Endothelial cell of umbilical vein (primary cell): Measurements from ENCODE around the gene EARS2. TPM values are rescaled to one million over a fixed set of nuclear protein-coding genes. Genes with fewer than 3 reads are reported as not detected.

ENCODE experiments used
- BruUV-seq: library from RNA; stranded (reverse); fragments of 400-500 nt; replicated peaks from 2 replicates; lab custom pipeline; 2021; lab: Mats Ljungman, UMichigan
- CTCF ChIA-PET: fragments of 300-600, 350-600 bp; sonication (Branson Sonifier 250); formaldehyde crosslinking; loops from one replicate; lab custom pipeline; 2021; ENCODE audit warnings: antibody characterized with exemption, inconsistent platforms; lab: Charles Lee
- POLR2A ChIA-PET: fragments of 300-600, 350-600 bp; sonication (Branson Sonifier 250); formaldehyde crosslinking; loops from one replicate; lab custom pipeline; 2021; ENCODE audit warnings: antibody characterized with exemption, inconsistent platforms; lab: Charles Lee
- DNase-seq: peaks from one replicate; pipeline ENCODE4 v3.0.0-alpha.2; 2011; ENCODE audit warnings: low read depth, low spot score
- FAIRE-seq: peaks from 2 replicates; lab custom pipeline; 2011; peaks lifted over from hg19 to GRCh38; lab: Jason Lieb, UNC
- H2AFZ ChIP-seq: 2 replicates; pipeline ENCODE4 v1.6.0; 2012; ENCODE audit warnings: low read depth, low read length, control low read depth, inconsistent platforms
- H3K27ac ChIP-seq: 2 replicates; pipeline ENCODE4 v1.5.1; 2011; ENCODE audit warnings: low read depth, mild to moderate bottlenecking, control low read depth, low read length, moderate library complexity; ENCODE audit not compliant: insufficient read depth
- H3K27me3 ChIP-seq, 2 experiments: 2 replicates each; pipeline versions ENCODE4 v1.6.0 to v1.6.1; 2011; ENCODE audit warnings: low read length in 2 of 2, mixed read lengths in 1 of 2; ENCODE audit not compliant: control insufficient read depth in 2 of 2, insufficient read depth in 2 of 2
- H3K36me3 ChIP-seq, 2 experiments: 2 replicates in 1 of 2; 3 replicates in 1 of 2; pipeline ENCODE4 v1.5.1; 2011; ENCODE audit warnings: low read length in 2 of 2, mild to moderate bottlenecking in 1 of 2, moderate library complexity in 1 of 2; ENCODE audit not compliant: control insufficient read depth in 2 of 2, insufficient read depth in 2 of 2; ENCODE audit errors: extremely low read depth in 1 of 2
- H3K4me1 ChIP-seq: 3 replicates; pipeline ENCODE4 v1.5.1; 2011; ENCODE audit warnings: mild to moderate bottlenecking, low read length; ENCODE audit not compliant: control insufficient read depth, insufficient read depth; ENCODE audit errors: extremely low read depth
- H3K4me2 ChIP-seq: 2 replicates; pipeline ENCODE4 v1.6.1; 2011; ENCODE audit warnings: low read length, control low read depth, mixed read lengths; ENCODE audit not compliant: insufficient read depth
- H3K4me3 ChIP-seq, 3 experiments: fragments of 200-600 bp in 1 of 3; sonication (generic), shearing (Covaris generic) in 1 of 3; replicated peaks in 1 of 3; 2 replicates each; pipeline ENCODE4 v1.5.1; 2011 to 2016; ENCODE audit warnings: control low read depth in 3 of 3, low read length in 3 of 3, mild to moderate bottlenecking in 2 of 3, inconsistent platforms in 1 of 3, low read depth in 1 of 3, moderate library complexity in 1 of 3; ENCODE audit not compliant: insufficient read depth in 1 of 3
- H3K79me2 ChIP-seq: 2 replicates; pipeline ENCODE4 v1.6.0; 2012; ENCODE audit warnings: low read length, inconsistent platforms; ENCODE audit not compliant: control insufficient read depth, insufficient read depth
- H3K9ac ChIP-seq: replicated peaks from 2 replicates; pipeline ENCODE3; 2011; ENCODE audit warnings: low read length, control low read depth; ENCODE audit not compliant: insufficient read depth; ENCODE audit errors: extremely low read depth
- H3K9me1 ChIP-seq: replicated peaks from 3 replicates; pipeline ENCODE4 v1.6.0; 2011; ENCODE audit warnings: mild to moderate bottlenecking, low read length; ENCODE audit not compliant: control insufficient read depth, insufficient read depth; ENCODE audit errors: extremely low read depth
- H3K9me3 ChIP-seq: replicated peaks from 2 replicates; pipeline ENCODE4 v1.5.1; 2012; ENCODE audit warnings: low read length, inconsistent platforms; ENCODE audit not compliant: control insufficient read depth, insufficient read depth
- H4K20me1 ChIP-seq: replicated peaks from 2 replicates; pipeline ENCODE3; 2011; ENCODE audit warnings: mild to moderate bottlenecking, low read length; ENCODE audit not compliant: control insufficient read depth, insufficient read depth; ENCODE audit errors: extremely low read depth
- CTCF ChIP-seq, 2 donors: IDR thresholded peaks; 1 replicate in 1 of 2; 2 replicates in 1 of 2; pipeline ENCODE4 v1.5.1; 2011; ENCODE audit warnings: low read length in 2 of 2, mild to moderate bottlenecking in 2 of 2, moderate library complexity in 2 of 2, control low read depth in 1 of 2, inconsistent platforms in 1 of 2, low read depth in 1 of 2; ENCODE audit not compliant: insufficient read depth in 1 of 2; ENCODE audit errors: extremely low read depth in 1 of 2
- EZH2 ChIP-seq: IDR thresholded peaks from 2 replicates; pipeline ENCODE4 v1.6.1; 2012; ENCODE audit warnings: borderline replicate concordance, low read depth, mild to moderate bottlenecking, moderate library complexity, low read length, inconsistent platforms; ENCODE audit not compliant: severe bottlenecking
- FOS ChIP-seq: IDR thresholded peaks from 2 replicates; pipeline ENCODE4 v1.6.1; 2011; ENCODE audit warnings: mild to moderate bottlenecking, low read length, moderate library complexity, borderline replicate concordance; ENCODE audit not compliant: insufficient read depth
- GATA2 ChIP-seq: IDR thresholded peaks from 2 replicates; pipeline ENCODE4 v1.7.0; 2011; ENCODE audit warnings: low read depth, mild to moderate bottlenecking, moderate library complexity, mixed read lengths, low read length; ENCODE audit not compliant: insufficient read length, insufficient read depth
- JUN ChIP-seq: IDR thresholded peaks from 2 replicates; pipeline ENCODE4 v1.6.1; 2011; ENCODE audit warnings: borderline replicate concordance, low read depth; ENCODE audit not compliant: insufficient read length, insufficient read depth
- MYC ChIP-seq: IDR thresholded peaks from one replicate; pipeline ENCODE4 v1.6.1; 2011; ENCODE audit warnings: mild to moderate bottlenecking, low read depth, low read length
- POLR2A ChIP-seq: IDR thresholded peaks from 2 replicates; pipeline ENCODE4 v1.6.1; 2012; ENCODE audit warnings: low read depth, mild to moderate bottlenecking, control low read depth, low read length
- POLR2AphosphoS5 ChIP-seq: IDR thresholded peaks from 2 replicates; pipeline ENCODE4 v1.6.1; 2012; ENCODE audit warnings: low read depth, mild to moderate bottlenecking, control low read depth, low read length, moderate library complexity; ENCODE audit not compliant: insufficient read depth
- dilution Hi-C: fragments of 300-500 bp; cut with MboI; formaldehyde crosslinking; loops from one replicate; pipeline ENCODE4 v1.15.0; 2019; ENCODE audit warnings: low sequenced_read_pairs; ENCODE audit not compliant: extremely low pct_ligation_motif_present
- intact Hi-C: fragments of 100-400 bp; cut with micrococcal nuclease; formaldehyde crosslinking; loops from one replicate; pipeline ENCODE4 v1.10.0; 2022
- polyA plus RNA-seq, 4 experiments: library from polyadenylated mRNA; depleted of rRNA in 3 of 4; stranded (reverse) in 3 of 4; unstranded in 1 of 4; fragments of >200 nt; gene quantifications; 2 replicates each; pipeline versions ENCODE4 v1.2.1 to v1.2.3, GENCODE V29; 2011 to 2012; ENCODE audit warnings: missing spikeins in 1 of 4
- total RNA-seq: library from RNA; stranded (reverse); gene quantifications from 2 replicates; pipeline ENCODE4 v1.2.3, GENCODE V29; 2021
- TF ChIP-seq, protein P1 (sequence below): IDR thresholded peaks from 2 replicates; pipeline ENCODE4 v1.6.1; 2011; ENCODE audit not compliant: insufficient read depth, insufficient read length

EARS2 gene
- total and polyA plus RNA-seq, 2 donors (not counting 3 experiments of a cell fraction or from before 2014, with no cell fraction given), result 14.7 to 21.6 TPM

DNA sequence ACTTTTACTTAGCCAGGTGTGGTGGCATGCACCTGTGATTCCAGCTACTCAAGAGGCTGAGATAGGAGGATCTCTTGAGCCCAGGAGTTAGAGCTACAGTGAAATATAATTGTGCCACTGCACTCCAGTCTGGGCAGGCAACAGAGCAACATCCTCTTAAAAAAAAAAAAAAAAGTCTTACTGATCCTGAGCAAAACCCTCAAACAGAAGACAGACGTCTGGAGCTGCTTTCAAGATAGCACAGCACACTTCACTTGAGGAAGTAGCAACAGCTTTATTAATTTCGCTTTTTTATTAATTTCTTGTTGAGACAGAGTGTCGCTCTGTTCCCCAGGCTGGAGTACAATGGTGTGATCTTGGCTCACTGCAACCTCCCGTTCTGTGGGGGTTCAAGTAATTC, 36.6 kb downstream of the EARS2 start:
- no peak for TF ChIP-seq CTCF (IDR thresholded peaks at IDR 0.05; ENCODE audit: extremely low read depth in 1 of 2, insufficient read depth in 1 of 2, low read depth in 1 of 2, low read length in 2 of 2)
- no peak for TF ChIP-seq JUN
- no peak for TF ChIP-seq MYC
- TF ChIP-seq POLR2A, result no peak
- TF ChIP-seq, protein P1, sequence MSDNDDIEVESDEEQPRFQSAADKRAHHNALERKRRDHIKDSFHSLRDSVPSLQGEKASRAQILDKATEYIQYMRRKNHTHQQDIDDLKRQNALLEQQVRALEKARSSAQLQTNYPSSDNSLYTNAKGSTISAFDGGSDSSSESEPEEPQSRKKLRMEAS, result no peak
- no peak for TF ChIP-seq GATA2
- TF ChIP-seq FOS, result no peak
- no peak for TF ChIP-seq EZH2
- TF ChIP-seq POLR2AphosphoS5, result no peak
- CTCF ChIA-PET, result interaction anchor here (1.0 to 1.8 kb wide), 3 partner anchors 11 to 85 kb away, joined by 3 to 4 read pairs (median 3); partner anchors contain the start of genes COG7 and GGA2
- H3K27ac ChIP-seq, result no peak overlapping the region
- no peak overlapping the region for H3K4me3 ChIP-seq
- no peak overlapping the region for H3K4me2 ChIP-seq
- peaks cover 0 to 9% of the 10 kb centered on the region in 2 experiments for H3K36me3 ChIP-seq
- POLR2A ChIA-PET, result no interaction called here
- H3K27me3 ChIP-seq, result no peaks in the 10 kb centered on the region
- no peak overlapping the region for H2AFZ ChIP-seq
- dilution Hi-C loops, result no loop called here
- DNase-seq (no peak), FAIRE-seq (no peak)
- H3K9me1 ChIP-seq, result no peaks in the 10 kb centered on the region
- H3K4me1 ChIP-seq, result peaks cover 8% of the 10 kb centered on the region
- BruUV-seq, result no TSS peak
- no peaks in the 10 kb centered on the region for H4K20me1 ChIP-seq
- no peaks in the 10 kb centered on the region for H3K79me2 ChIP-seq
- H3K9me3 ChIP-seq, result no peaks in the 10 kb centered on the region
- no peak overlapping the region for H3K9ac ChIP-seq
- intact Hi-C loops, result no loop called here
